GM19455 (cell line): ENCODE data around the gene CNOT6.
"Not testable (repeated sequence)": the region's sequence is repeated elsewhere in the genome, so short reads cannot be mapped to it uniquely, and the experiment has no call there.

Experiments
- ATAC-seq: cut with Tn5 transposase; IDR thresholded peaks from one replicate; pipeline ENCODE4 v1.9.1; 2021; ENCODE audit not compliant: unreplicated experiment

Gene CNOT6

DNA sequence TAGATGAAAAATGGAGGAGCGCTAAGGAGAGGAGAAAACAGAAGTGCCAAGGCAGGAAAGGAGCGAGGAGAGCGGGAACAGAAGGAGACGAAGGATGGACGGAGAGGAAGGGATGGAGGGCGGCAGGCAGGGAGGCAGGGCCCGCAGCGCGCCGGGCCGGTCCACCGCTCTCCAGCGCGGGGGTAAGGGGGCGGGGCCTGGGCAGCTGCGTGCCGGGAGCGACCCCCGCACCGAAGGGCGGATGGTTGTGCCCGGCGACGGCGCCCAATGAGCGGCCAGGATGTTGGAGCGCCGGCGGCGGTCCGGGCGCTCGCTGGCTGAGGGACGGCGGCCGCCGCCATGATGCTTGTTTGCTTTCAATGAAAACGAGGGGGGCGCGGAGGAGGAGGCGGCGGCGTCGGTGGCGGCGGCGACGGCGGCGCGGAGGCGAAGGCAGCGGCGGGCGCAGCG lies at the start of gene CNOT6:
TSS of gene CNOT6 (plus strand) at position 320 of the 450 bp plus-strand sequence. CDS start 34,898 bp downstream, outside the sequence.
- peak; percentile 92 for ATAC-seq

DNA sequence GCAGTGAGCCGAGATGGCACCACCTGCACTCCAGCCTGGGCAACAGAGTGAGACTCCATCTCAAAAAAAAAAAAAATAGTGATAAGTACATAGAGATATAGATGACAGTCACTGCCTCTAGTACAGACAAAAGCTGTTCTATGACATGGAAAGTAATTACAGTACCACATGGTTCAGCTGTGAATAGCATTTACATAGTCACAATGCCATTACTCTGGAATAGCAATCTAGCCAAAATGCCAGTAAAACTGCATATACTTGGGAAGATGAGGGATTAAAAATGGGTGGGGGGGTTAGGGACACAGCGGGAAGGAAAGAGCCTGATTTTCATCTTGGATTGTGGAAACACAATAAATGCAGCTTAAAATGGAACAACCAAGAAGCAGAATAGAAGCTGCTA lies 39.4 kb upstream of the CNOT6 start:
- ATAC-seq = no peak

DNA sequence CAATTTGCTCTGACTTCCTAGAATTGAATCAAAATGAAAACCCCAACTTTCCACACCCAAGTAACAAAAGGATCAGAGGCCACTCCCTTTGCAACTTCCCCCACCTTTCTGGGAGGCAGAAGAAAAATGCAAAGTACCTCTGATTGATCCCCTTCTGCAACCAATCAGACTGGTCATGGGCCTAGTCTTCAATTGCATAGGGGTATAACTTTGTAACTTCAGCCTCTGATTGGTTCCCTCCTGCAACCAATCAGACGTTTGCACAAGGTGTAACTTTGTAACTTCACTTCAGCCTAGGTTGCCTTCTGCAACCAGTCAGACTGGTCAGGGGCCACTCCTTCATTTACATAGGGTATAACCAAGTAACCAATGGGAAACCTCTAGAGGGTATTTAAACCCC lies 38.3 kb upstream of the CNOT6 start:
- ATAC-seq = no peak

DNA sequence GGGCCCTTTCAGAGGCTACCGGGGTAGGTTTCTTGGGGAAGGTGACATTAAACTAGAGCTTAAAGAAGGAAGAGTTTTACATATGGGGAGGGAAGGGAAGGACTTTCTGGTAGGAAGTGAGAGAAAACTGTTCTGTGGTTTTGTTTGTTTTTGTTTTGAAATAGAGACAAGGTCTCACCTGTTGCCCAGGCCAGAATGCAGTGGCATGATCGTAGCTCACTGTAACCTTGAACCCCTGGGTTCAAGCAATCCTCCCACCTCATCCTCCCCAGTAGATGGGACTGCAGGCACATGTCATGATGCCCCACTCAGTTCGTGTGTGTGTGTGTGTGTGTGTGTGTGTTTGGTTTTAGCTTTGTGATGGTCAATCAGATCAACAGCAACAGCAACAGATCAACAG lies 37.4 kb upstream of the CNOT6 start:
- ATAC-seq = no peak

DNA sequence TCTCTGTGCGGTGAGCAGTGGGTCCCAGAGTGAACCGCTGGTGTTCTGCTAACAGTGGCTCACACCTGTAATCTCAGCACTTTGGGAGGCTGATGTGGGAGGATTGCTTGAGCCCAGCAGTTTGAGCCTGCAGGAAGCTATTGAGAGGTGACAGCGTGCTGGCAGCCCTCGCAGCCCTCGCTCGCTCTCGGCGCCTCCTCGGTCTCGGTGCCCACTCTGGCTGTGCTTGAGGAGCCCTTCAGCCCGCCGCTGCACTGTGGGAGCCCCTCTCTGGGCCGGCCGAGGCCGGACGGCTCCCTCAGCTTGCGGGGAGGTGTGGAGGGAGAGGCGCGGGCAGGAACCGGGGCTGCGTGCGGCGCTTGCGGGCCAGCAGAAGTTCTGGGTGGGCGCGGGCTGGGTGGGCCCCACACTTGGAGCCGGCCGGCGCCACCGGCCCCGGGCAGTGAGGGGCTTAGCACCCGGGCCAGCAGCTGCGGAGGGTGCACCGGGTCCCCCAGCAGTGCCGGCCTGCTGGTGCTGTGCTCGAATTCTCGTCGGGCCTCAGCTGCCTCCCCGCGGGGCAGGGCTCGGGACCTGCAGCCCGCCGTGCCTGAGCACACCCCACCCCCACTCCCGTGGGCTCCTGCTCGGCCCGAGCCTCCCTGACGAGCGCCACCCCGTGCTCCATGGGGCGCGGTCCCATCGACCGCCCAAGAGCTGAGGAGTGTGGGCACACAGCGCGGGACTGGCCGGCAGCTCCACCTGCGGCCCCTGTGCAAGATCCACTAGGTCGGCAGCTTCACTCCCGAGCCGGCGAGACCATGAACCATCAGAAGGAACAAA lies 35.1 kb upstream of the CNOT6 start:
- not testable (repeated sequence) for ATAC-seq

DNA sequence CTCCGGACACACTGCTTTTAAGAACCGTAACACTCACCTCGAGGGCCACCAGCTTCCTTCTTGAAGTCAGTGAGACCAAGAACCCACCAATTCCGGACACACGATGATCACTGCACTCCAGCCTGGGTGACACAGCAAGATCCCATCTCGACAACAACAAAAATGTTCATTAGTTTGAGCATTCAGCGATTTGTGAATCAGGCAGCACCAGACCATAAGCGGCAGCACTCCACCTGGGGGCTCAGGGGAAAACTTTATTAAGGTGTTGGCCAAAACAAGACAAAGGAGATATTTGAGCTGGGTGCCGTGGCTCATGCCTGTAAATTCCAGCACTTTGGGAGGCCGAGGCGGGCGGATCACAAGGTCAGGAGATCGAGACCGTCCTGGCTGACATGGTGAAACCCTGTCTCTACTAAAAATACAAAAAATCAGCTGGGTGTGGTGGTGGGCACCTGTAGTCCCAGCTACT lies 34.5 kb upstream of the CNOT6 start:
- ATAC-seq = not testable (repeated sequence)

DNA sequence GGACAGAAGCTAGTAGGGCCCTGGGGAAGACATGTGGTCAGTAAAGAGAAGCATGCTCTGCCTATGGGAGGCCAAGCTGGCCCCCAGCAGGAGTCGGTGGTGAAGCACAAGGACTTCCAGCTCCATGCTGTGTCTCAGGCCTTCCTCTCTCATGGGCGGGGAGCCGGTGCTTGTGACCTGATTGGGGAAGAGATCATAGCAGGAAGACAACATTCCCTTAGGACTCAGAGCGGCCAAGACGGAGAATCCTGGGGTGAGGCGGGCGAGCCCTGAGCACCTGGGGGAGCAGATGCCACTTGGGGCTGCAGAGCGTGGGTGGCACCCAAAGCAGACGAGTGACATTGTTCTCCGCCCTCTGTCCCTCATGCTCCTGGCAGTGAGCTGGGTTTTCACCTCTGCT lies 33.3 kb upstream of the CNOT6 start:
- no peak for ATAC-seq

DNA sequence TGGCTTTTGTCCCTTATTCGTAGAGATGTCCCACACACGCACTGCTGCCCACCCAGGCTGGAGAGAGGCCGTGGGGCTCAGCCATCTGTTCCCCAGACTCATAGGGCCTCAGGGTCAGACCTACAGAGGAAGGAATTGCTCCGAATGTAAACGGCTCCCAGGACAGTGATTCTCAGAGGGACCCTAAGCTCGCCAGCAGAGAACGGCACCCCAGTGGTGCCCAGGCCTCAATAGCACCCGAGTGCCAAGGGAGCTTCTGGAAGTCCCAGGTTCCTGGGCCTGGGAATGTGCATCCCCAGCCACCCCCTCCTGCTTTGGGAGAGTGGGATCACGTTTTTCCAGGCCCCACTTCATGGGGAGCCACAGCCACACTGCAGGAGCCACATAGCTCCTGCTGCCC lies 32.9 kb upstream of the CNOT6 start:
- ATAC-seq = no peak

DNA sequence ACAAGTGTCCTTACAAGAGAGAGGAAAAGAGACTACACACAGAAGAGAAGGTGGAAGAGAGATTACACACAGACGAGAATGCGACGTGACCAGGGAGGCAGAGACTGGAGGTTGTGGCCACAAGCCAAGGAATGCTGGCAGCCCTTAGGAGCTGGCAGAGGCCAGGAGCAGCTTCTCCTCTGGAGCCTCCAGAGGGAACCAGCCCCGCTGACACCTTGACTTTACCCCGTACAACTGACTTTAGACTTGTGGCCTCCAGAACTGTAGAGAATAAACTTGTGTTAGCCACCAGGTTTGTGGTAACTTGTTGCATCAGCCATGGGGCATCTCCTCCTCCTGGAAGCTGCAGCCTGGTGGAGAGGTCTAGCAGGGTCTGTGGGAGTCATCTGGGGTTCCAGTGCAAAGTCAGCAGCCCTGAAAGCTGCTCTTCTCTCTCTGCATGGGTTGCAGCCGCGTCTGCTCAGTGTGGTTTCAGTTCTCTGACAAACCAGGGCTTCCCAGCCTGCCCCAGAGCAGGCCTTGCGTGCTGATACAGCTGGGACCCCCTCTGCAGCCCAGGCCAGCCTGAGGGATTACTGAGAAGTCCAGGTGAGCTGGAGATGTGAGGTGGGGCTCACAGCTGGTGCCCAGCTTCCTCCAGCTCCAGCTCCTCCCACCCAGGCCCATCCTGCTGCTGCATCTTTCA lies 30.8 kb upstream of the CNOT6 start:
- ATAC-seq = no peak

DNA sequence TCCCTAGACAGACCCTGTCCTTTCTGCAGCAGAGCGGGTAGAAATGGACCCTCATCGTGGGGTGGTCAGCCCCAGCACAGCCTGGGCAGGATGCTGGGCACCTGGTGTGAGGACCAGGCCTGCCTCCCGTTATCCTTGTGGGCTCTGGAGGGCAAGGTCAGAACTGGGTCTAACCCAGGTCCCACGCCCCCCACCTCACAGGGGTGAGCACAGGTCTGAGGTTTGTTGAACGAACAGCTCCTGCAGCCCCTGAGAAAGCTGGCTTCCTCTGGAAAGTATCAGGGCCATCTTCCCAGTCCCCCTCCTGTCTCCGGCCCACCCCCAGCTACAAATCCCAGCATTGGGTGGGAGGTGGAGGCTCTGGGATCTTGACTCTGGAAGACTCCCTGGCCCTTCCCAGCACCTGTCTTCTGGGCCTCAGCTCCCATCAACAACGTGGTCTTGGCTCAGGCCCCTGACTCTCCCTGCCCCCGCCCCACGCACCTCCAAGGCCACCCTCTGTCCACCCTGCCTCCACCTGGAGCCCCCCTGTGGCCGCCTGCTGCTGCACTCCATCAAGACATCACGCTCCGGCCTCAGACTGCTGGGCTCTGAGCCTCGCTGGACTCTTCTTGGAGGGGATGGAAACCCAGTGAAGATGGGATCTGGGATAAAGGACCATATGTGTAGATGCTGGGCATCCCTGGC lies 30.1 kb upstream of the CNOT6 start:
- ATAC-seq = no peak

DNA sequence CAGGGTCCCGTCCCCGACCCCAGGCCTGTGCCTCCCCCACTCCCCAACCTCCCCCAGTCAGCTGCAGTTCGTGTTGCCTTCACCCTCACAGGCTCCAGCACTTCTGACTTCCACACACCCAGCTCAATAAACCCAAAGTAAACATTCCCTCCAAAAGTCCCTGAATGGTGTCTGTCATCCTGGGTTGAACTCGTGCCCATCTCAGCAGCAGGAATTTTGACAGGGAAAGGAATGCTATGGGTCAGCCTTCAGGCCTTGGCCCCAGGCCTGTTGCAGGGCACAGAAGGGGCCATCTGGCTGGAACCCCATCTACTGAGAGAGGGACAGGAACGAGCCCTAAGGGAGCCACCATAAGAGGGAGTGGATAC lies 29.6 kb upstream of the CNOT6 start:
- no peak for ATAC-seq

DNA sequence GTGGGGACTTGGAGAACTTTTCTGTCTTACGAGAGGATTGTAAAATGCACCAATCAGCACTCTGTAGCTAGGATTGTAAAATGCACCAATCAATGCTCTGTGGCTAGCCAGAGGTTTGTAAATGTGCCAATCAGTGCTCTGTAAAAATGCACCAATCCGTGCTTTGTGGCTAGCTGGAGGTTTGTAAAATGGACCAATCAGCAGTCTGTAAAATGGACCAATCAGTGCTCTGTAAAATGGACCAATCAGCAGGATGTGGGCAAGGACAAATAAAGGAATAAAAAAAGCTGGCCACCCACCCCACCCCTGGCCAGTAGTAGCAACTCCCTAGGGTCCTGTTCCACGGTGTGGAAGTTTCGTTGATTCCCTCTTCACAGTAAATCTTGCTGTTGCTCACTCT lies 29.1 kb upstream of the CNOT6 start:
- not testable (repeated sequence) for ATAC-seq

DNA sequence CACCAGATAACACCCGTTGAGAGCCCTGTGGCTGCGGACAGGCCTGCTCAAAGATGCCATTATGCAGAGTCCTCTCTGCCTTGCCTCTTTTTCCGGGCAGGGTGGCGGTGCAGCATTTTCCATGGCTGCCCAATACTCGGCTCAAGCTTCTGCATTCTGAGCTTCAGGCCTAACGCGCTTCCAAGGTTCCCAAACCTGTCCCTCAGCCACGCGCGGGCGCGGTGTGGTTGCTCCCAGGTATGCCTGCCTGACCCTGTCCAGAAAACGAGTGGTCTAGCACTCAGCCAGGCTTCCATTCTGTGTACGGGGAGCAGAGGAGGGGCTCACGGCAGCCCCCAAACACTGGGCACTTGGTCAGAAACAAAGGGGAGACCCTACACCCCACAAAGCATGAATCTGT lies 27.9 kb upstream of the CNOT6 start:
- no peak for ATAC-seq

DNA sequence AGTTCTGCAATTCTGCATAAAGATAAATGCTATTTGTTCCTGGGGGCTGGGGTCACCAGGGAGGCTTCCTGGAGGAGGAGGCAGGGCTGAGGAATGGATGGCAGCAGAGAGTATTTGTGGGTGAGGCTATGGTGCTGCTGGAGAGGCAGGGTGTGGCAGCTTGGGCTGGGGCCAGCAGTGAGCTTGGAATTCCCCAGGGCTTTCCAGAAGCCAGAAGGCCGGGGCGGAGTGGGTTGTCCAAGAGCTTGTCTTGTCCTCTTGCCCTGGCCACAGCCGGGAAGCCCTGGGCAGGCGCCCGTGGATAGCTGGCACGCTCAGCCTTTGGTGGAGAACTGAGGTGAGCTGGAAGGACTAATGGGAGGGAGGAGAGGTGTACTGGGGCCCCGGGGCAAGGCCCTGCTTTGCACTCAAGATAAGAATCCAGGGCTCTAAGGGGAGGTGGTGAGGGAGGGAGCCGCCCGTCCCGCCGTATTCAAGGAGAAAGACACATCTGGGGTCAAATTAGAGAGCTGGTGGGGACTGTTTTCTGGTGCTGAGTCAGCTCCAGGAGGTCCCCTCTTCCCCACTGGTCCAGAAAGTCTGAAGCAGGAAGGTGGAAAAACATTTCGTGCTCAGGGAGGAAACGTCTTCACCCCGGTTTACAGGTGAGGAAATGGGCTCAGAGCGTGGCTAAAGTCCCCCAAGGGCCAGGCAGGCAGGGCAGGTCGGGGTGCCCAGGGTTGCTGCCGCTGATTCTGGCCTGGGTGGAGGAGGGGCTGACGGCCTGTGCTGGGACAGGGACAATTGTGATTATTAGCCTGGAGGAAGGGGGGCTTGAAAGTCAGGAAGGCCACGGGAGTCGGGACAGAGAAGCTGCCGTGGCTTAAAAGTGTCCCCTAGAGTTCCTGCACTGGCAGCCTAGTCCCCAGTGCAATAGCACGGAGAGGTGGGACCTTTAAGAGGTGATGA lies 26.9 kb upstream of the CNOT6 start:
- no peak for ATAC-seq

DNA sequence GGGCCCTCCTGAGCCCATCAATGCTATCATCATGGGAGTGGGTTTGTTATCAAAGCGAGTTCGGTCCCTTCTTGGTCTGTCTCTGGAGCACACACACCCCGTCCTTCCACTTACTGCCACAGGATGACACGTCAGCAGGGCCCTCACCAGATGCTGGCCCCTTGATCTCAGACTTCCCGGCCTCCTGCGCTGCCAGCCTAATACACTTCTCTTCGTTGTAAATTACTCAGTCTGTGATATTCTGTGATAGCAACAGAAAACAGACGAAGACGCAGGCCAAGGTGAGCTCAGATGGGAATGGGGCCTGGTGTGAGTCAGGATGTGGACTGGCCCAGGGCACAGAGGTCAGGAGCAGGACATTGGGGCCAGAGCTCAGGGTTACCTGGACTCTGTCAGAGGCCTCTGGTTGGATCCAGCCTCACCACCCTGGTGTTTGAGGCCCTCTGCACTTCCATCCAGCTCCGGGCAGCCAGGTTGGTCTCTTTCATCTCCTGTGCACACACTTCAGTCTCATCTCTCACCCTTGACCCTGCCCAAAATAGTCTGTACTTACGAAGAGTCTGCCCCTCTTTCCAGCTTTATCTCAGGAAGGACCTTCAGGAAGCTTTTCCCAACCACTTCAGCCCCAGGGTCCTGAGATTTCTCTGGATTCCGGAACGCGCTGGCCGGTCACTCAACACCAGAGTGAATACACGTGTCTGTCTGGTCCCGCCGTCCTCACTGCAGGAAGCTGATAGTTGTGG lies 26.0 kb upstream of the CNOT6 start:
- ATAC-seq = no peak

DNA sequence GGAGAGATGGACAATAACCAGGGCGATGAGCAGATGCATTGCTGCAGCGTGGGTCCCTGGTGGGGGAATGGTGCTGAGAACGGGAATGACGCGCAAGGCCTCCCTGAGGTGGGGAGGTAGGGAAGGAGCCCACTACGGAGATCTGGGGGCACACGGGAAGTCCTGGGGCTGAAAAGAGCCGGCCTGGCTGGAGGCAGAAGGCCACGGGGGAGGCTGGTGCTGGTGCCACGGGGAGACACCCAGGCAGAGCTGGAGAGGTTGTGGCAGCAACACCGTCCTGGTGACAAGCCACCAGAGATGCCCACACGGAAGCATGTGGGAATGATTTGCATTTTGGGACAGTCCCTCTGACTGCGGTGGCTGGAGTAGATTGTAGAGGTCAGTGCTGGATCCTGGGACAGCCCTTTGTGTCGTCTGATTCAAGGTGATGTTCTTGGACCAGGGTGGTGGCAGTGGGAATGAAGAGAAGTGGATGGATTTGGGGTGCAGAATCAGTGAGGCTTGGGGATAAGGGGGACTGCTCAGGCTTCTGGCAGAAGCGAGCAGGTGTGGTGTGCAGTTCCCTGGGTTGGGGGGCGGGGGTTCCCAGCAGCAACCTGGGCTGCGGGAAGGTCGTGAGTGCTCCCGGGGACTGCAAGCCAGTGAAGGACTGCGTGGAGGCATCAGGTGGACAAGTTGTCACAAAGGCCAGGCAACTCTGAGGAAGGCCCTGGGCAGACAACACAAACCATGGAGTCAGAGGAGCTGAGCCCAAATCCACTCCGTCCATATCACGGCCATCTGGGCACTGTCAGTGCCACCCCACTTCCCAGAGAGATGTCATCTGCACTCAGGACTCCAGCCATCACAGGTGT lies 25.2 kb upstream of the CNOT6 start:
- no peak for ATAC-seq

DNA sequence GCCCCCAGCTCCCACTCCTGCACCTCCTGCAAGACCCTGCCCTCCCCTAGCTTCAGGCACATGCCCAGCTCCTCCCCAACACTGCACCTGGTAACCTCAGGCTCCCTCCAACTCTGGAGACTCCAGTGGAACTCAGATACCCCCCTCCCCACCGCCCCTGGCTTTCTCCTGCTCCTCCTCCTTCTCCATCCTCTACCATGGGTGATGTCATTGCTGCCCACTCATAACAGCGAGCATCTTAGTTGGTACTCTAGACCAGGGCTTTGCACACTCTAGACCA lies 24.7 kb upstream of the CNOT6 start:
- ATAC-seq = no peak

DNA sequence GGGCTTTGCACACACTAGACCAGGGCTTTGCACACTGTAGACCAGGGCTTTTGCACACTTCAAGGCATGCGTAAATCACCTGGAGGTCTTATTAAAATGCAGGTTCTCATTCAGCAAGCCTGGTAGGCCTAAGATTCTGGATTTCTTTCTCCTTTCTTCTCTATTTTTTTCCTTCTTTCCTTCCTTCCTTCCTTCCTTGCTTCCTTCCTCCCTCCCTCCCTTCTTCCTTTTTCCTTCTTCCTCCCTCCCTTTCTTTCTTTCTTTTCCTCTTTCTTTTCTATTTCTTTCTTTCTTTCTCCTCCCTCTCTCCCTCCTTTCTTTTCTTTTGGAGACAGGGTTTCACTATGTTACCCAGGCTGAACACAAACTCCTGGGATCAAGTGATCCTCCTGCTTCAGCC lies 24.3 kb upstream of the CNOT6 start:
- ATAC-seq = no peak

DNA sequence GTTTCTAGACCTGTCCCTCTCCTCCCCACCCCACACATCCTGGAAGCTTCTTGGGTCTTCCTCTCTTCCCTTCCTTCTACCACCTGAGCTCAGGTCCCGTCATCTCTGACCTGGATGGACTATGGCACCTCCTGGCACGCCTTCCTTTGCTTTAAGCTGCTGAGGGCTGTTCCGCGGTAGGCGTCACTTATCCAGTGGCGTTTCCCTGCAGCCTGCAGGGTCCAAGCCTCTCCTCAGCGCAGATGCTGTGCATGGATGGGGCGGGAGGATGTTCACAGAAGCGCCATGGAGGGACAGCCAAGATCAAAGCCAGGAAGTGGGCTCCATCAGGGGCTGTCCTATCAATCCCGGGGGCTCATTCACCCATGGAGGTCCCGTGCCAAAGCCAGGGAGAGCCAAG lies 23.8 kb upstream of the CNOT6 start:
- ATAC-seq = no peak
